Activated naive CD4-positive, alpha-beta T cell treated with anti-CD3 and anti-CD28 coated beads, Interleukin-2, amount 50 U/mL, for 72 hours (primary cell): ENCODE measurements around the gene GRAMD1B. TPM values are rescaled to one million over a fixed set of nuclear protein-coding genes. Genes with fewer than 3 reads are reported as not detected.
"Not testable (repeated sequence)": the region's sequence is repeated elsewhere in the genome, so short reads cannot be mapped to it uniquely, and the experiment has no call there.

Source experiments
- ATAC-seq, 2 donors: fragments of 150-1000 bp; cut with Tn5 transposase; 2 replicates each; pipeline ENCODE4 v1.10.0; 2021; ENCODE audit warnings: mild to moderate bottlenecking in 2 of 2, moderate library complexity in 2 of 2
- DNase-seq, 2 donors: peaks; one replicate each; pipeline ENCODE4 v3.0.0; 2021 to 2022; ENCODE audit warnings: low spot score in 2 of 2
- H3K27ac Mint-ChIP-seq, 2 donors: one replicate each; pipeline ENCODE4 v1.8.0; 2022; ENCODE audit warnings: mild to moderate bottlenecking in 2 of 2, mixed read lengths in 2 of 2
- H3K36me3 Mint-ChIP-seq, 2 donors: one replicate each; pipeline ENCODE4 v1.8.0; 2022; ENCODE audit warnings: mixed read lengths in 2 of 2
- H3K9me3 Mint-ChIP-seq, 2 donors: one replicate each; pipeline ENCODE4 v1.8.0; 2022; ENCODE audit warnings: mixed read lengths in 2 of 2
- total RNA-seq, 2 donors: library from RNA; stranded (reverse); gene quantifications; one replicate each; pipeline ENCODE4 v1.2.3, GENCODE V29; 2022

The GRAMD1B gene
- total RNA-seq, 2 donors from 2014 or later, result 36.7 to 66.2 TPM

- DNase-seq (no peak), ATAC-seq (no peak)
- peaks cover 5 to 17% of the 10 kb centered on the region in 2 donors for H3K36me3 Mint-ChIP-seq
- H3K27ac Mint-ChIP-seq, result no peak overlapping the region
- H3K9me3 Mint-ChIP-seq, result no peaks in the 10 kb centered on the region
Observed at GRCh38 chr11:123624974-123625373, 194.9 kb downstream of the GRAMD1B start.

- H3K27ac Mint-ChIP-seq, result peak overlapping the region in 1 of 2 donors; percentile 29
- ATAC-seq (peak in 1 of 2 donors; percentile 59), DNase-seq (no peak)
- H3K36me3 Mint-ChIP-seq, result peaks cover 0 to 7% of the 10 kb centered on the region in 2 donors
- no peaks in the 10 kb centered on the region for H3K9me3 Mint-ChIP-seq
Observed at GRCh38 chr11:123628936-123629683, 199.0 kb downstream of the GRAMD1B start.

GRCh38 chr11:123630126-123630608, 200.1 kb downstream of the GRAMD1B start:
- ATAC-seq (no peak), DNase-seq (no peak)
- peaks cover 0 to 7% of the 10 kb centered on the region in 2 donors for H3K36me3 Mint-ChIP-seq
- no peaks in the 10 kb centered on the region for H3K9me3 Mint-ChIP-seq
- H3K27ac Mint-ChIP-seq, result peak overlapping the region in 1 of 2 donors; percentile 12

- H3K9me3 Mint-ChIP-seq, result no peaks in the 10 kb centered on the region
- no peak overlapping the region for H3K27ac Mint-ChIP-seq
- no peak for DNase-seq
- H3K36me3 Mint-ChIP-seq, result no peaks in the 10 kb centered on the region
- ATAC-seq, result no peak
Observed at GRCh38 chr11:123640029-123640428, 210.0 kb downstream of the GRAMD1B start.

GRCh38 chr11:123640677-123641494, 210.8 kb downstream of the GRAMD1B start:
- ATAC-seq (peak; percentile 77 to 86), DNase-seq (peak in 1 of 2 donors; percentile 62)
- Mint-ChIP-seq H3K9me3 (no peaks in the 10 kb centered on the region), H3K36me3 (no peaks in the 10 kb centered on the region), H3K27ac (peak overlapping the region in 1 of 2 donors; percentile 84)

- no peak for DNase-seq
- Mint-ChIP-seq H3K27ac (no peak overlapping the region), H3K9me3 (no peaks in the 10 kb centered on the region), H3K36me3 (no peaks in the 10 kb centered on the region)
- ATAC-seq, result no peak
Observed at GRCh38 chr11:123641495-123641840, 211.4 kb downstream of the GRAMD1B start.

GRCh38 chr11:123642435-123642834, 212.4 kb downstream of the GRAMD1B start:
- DNase-seq, result no peak
- no peak overlapping the region for H3K27ac Mint-ChIP-seq
- H3K9me3 Mint-ChIP-seq, result no peaks in the 10 kb centered on the region
- no peaks in the 10 kb centered on the region for H3K36me3 Mint-ChIP-seq
- no peak for ATAC-seq

GRCh38 chr11:123645286-123645975, 215.4 kb downstream of the GRAMD1B start:
- DNase-seq, result no peak
- ATAC-seq, result no peak
- no peaks in the 10 kb centered on the region for H3K9me3 Mint-ChIP-seq
- H3K36me3 Mint-ChIP-seq, result no peaks in the 10 kb centered on the region
- no peak overlapping the region for H3K27ac Mint-ChIP-seq

GRCh38 chr11:123650901-123651300, 220.8 kb downstream of the GRAMD1B start:
- Mint-ChIP-seq H3K9me3 (peaks cover 0 to under 1% of the 10 kb centered on the region in 2 donors), H3K27ac (no peak overlapping the region), H3K36me3 (peaks cover 0 to 7% of the 10 kb centered on the region in 2 donors)
- DNase-seq (no peak), ATAC-seq (no peak)

- Mint-ChIP-seq H3K36me3 (peaks cover 0 to 13% of the 10 kb centered on the region in 2 donors), H3K27ac (no peak overlapping the region), H3K9me3 (peaks cover 3 to 5% of the 10 kb centered on the region in 2 donors)
- ATAC-seq (no peak), DNase-seq (no peak)
Observed at GRCh38 chr11:123652599-123652998, 222.5 kb downstream of the GRAMD1B start.

GRCh38 chr11:123653483-123653826, 223.4 kb downstream of the GRAMD1B start:
- peak overlapping the region in 1 of 2 donors; percentile 66 for H3K27ac Mint-ChIP-seq
- H3K36me3 Mint-ChIP-seq, result peaks cover 0 to 13% of the 10 kb centered on the region in 2 donors
- no peak for ATAC-seq

GRCh38 chr11:123653827-123654565, 223.9 kb downstream of the GRAMD1B start:
- DNase-seq (peak in 1 of 2 donors; percentile 54), ATAC-seq (peak; percentile 46 to 71)
- Mint-ChIP-seq H3K9me3 (peaks cover 13 to 19% of the 10 kb centered on the region in 2 donors), H3K36me3 (peaks cover 0 to 18% of the 10 kb centered on the region in 2 donors), H3K27ac (no peak overlapping the region)

More at GRCh38 chr11:123653483-123653826, 223.4 kb downstream of the GRAMD1B start:
- H3K9me3 Mint-ChIP-seq, result peaks cover 7 to 13% of the 10 kb centered on the region in 2 donors
- no peak for DNase-seq

- H3K27ac Mint-ChIP-seq, result no peak within 1 kb of the TSS
- peaks cover 0 to 20% of the 10 kb centered on the region in 2 donors for H3K36me3 Mint-ChIP-seq
- peak in 1 of 2 donors; percentile 62 for DNase-seq
- peak; percentile 77 to 94 for ATAC-seq
- peaks cover 18 to 25% of the 10 kb centered on the region in 2 donors for H3K9me3 Mint-ChIP-seq
Observed at GRCh38 chr11:123654566-123655081, 224.6 kb downstream of the GRAMD1B start, which contains the start of gene SCN3B. SCN3B (minus strand) TSS chr11:123654624; CDS start chr11:123653801, 823 bp downstream.

- DNase-seq, result no peak
- ATAC-seq, result no peak
- Mint-ChIP-seq H3K9me3 (peaks cover 22 to 39% of the 10 kb centered on the region in 2 donors), H3K36me3 (peaks cover 0 to 14% of the 10 kb centered on the region in 2 donors), H3K27ac (peak overlapping the region in 1 of 2 donors; percentile 70)
Observed at GRCh38 chr11:123659311-123659710, 229.2 kb downstream of the GRAMD1B start.

GRCh38 chr11:123659965-123660364, 229.9 kb downstream of the GRAMD1B start:
- DNase-seq (peak in 1 of 2 donors; percentile 11), ATAC-seq (peak; percentile 93 to 95)
- Mint-ChIP-seq H3K36me3 (peaks cover 0 to 14% of the 10 kb centered on the region in 2 donors), H3K9me3 (peaks cover 22 to 39% of the 10 kb centered on the region in 2 donors)
- H3K27ac Mint-ChIP-seq, result not testable (repeated sequence)

GRCh38 chr11:123665306-123665705, 235.2 kb downstream of the GRAMD1B start:
- Mint-ChIP-seq H3K36me3 (no peaks in the 10 kb centered on the region), H3K9me3 (peaks cover 4 to 13% of the 10 kb centered on the region in 2 donors), H3K27ac (no peak overlapping the region)
- DNase-seq (no peak), ATAC-seq (no peak)
